Suprapubic skin (tissue), 4 donors: ENCODE measurements around the gene TMEM126A. TPM values are rescaled to one million over a fixed set of nuclear protein-coding genes. Genes with fewer than 3 reads are reported as not detected.
"Not testable (repeated sequence)": the region's sequence is repeated elsewhere in the genome, so short reads cannot be mapped to it uniquely, and the experiment has no call there.

ENCODE experiments used
- DNase-seq, 2 donors: peaks; one replicate each; pipeline ENCODE4 v3.0.0-alpha.2; 2019; ENCODE audit warnings: low spot score in 2 of 2
- H3K27ac ChIP-seq: fragments of 200-600 bp; sonication (generic); one replicate; pipeline ENCODE4 v1.5.1; 2019
- H3K27me3 ChIP-seq: fragments of 200-600 bp; sonication (generic); one replicate; pipeline ENCODE4 v1.5.1; 2019
- H3K36me3 ChIP-seq: fragments of 200-600 bp; sonication (generic); one replicate; pipeline ENCODE4 v1.5.1; 2019
- H3K4me1 ChIP-seq: fragments of 200-600 bp; sonication (generic); one replicate; pipeline ENCODE4 v1.5.1; 2019
- H3K4me3 ChIP-seq: fragments of 200-600 bp; sonication (generic); one replicate; pipeline ENCODE4 v1.5.1; 2019; ENCODE audit warnings: mild to moderate bottlenecking
- H3K9me3 ChIP-seq: fragments of 200-600 bp; sonication (generic); one replicate; pipeline ENCODE4 v1.5.1; 2019
- EP300 ChIP-seq: sonication (generic); formaldehyde crosslinking; IDR thresholded peaks from one replicate; pipeline ENCODE4 v1.6.1; 2017; ENCODE audit warnings: antibody characterized with exemption
- POLR2A ChIP-seq, 2 donors: fragments of 450-650 bp; IDR thresholded peaks; one replicate each; pipeline ENCODE4 v1.6.1; 2017; ENCODE audit warnings: antibody characterized with exemption in 2 of 2, mild to moderate bottlenecking in 2 of 2, moderate library complexity in 2 of 2
- POLR2AphosphoS5 ChIP-seq, 3 donors: sonication (generic); formaldehyde crosslinking; IDR thresholded peaks; one replicate each; pipeline ENCODE4 v1.6.1; 2017; ENCODE audit warnings: antibody characterized with exemption in 3 of 3
- WGBS: methylation state at CpG from one replicate; pipeline ENCODE4 v1.1.5; 2018; 5-methylcytosine and 5-hydroxymethylcytosine counted together
- total RNA-seq, 4 donors: library from RNA; depleted of rRNA; stranded (reverse); fragments of >200 nt; gene quantifications; one replicate each; pipeline ENCODE4 v1.1.0, GENCODE V29; 2016
- TF ChIP-seq, protein P1 (sequence below), 2 donors: fragments of 200-600 bp in 1 of 2; fragments of 450-650 bp in 1 of 2; sonication (generic) in 1 of 2; IDR thresholded peaks; one replicate each; pipeline ENCODE4 v1.5.1; 2016 to 2019; ENCODE audit warnings: antibody characterized with exemption in 2 of 2, mild to moderate bottlenecking in 1 of 2, moderate library complexity in 1 of 2

Gene TMEM126A
- total RNA-seq, 4 donors from 2014 or later: 13.9 to 19.4 (median 15.9) TPM

DNA sequence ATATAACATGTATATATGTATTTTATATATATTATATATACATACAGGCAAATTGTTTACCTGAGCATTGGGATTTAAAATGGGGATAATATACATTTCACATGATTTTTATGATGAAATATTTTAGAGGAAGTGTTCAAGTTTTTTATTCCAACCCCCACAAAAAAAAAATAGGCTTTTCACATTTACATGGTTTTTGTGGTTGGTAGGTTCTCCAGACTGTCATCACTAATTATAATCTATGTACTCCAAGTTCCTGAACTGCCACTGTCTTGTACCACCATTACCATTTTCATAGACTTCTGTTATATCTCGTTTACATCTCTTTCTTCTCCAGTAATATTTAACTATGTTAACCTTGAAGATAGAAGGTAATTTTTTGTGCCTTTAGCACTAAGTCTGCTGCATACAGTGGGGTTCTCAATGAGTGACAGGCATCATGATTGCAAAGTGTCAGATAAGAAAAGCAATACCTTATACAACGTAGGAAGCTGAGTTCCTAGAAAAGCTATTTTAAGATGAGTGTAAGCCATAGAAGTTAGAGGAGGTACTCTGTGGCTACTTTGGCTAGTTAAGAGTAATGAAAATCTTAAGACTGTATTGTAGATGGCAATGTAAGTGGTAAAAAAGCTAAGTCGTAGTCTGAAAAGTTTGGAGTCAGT, 5.2 kb downstream of the TMEM126A start:
- WGBS: 66% methylated on average over 3 of the region's 3 CpGs
- no peaks in the 10 kb centered on the region for H3K27me3 ChIP-seq
- H3K4me3 ChIP-seq: no peak overlapping the region
- no peak overlapping the region for H3K27ac ChIP-seq
- peaks cover 18% of the 10 kb centered on the region for H3K4me1 ChIP-seq
- no peaks in the 10 kb centered on the region for H3K9me3 ChIP-seq
- TF ChIP-seq POLR2A (IDR thresholded peaks at IDR 0.05) (no peak), POLR2AphosphoS5 (IDR thresholded peaks at IDR 0.05) (no peak), EP300 (no peak)
- TF ChIP-seq, protein P1, sequence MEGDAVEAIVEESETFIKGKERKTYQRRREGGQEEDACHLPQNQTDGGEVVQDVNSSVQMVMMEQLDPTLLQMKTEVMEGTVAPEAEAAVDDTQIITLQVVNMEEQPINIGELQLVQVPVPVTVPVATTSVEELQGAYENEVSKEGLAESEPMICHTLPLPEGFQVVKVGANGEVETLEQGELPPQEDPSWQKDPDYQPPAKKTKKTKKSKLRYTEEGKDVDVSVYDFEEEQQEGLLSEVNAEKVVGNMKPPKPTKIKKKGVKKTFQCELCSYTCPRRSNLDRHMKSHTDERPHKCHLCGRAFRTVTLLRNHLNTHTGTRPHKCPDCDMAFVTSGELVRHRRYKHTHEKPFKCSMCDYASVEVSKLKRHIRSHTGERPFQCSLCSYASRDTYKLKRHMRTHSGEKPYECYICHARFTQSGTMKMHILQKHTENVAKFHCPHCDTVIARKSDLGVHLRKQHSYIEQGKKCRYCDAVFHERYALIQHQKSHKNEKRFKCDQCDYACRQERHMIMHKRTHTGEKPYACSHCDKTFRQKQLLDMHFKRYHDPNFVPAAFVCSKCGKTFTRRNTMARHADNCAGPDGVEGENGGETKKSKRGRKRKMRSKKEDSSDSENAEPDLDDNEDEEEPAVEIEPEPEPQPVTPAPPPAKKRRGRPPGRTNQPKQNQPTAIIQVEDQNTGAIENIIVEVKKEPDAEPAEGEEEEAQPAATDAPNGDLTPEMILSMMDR (IDR thresholded peaks at IDR 0.05): no peak
- peaks cover 26% of the 10 kb centered on the region for H3K36me3 ChIP-seq
- DNase-seq: no peak

DNA sequence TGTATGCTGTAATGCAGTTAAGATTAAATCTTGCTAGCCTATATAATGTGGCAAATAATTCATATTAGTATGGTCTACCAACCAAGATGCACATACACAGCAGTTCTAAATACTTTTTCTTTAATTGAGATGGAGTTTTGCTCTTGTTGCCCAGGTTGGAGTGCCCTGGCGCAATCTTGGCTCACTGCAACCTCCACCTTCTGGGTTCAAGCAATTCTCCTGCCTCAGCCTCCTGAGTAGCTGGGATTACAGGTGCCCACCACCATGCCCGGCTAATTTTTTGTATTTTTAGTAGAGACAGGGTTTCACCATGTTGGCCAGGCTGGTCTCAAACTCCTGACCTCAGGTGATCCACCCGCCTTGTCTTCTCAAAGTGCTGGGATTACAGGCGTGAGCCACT, 6.6 kb downstream of the TMEM126A start:
- H3K9me3 ChIP-seq, DNase-seq, H3K27me3 ChIP-seq, H3K4me3 ChIP-seq, H3K27ac ChIP-seq: not testable (repeated sequence)
- H3K36me3 ChIP-seq: peaks cover 26% of the 10 kb centered on the region
- 96% methylated on average over 4 of the region's 4 CpGs for WGBS
- peaks cover 13% of the 10 kb centered on the region for H3K4me1 ChIP-seq

DNA sequence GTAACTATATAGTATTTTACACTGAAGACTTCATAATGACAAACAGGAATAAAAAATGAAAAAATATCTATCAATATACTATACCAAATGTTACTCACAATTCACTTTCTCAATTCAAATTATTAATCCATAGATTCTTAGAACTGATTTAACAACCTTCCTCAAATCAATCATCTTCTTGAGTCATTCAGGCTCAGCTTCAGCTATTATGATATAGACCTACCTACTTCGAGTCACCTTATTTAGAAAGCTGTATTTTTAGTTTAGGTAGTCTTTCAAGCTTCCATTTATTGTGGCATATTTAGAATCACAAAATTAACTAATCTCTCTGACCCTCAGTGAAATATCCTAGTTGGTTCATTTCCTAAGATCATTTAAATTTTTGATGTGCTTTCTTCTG, 9.0 kb downstream of the TMEM126A start:
- H3K4me1 ChIP-seq: peaks cover 30% of the 10 kb centered on the region
- H3K9me3 ChIP-seq: no peaks in the 10 kb centered on the region
- TF ChIP-seq EP300: no peak
- TF ChIP-seq, protein P1 (IDR thresholded peaks at IDR 0.05): no peak
- no peaks in the 10 kb centered on the region for H3K27me3 ChIP-seq
- no peak overlapping the region for H3K4me3 ChIP-seq
- 81% methylated on average over 1 of the region's 1 CpG for WGBS
- no peak for DNase-seq
- H3K27ac ChIP-seq: no peak overlapping the region
- peaks cover 24% of the 10 kb centered on the region for H3K36me3 ChIP-seq

DNA sequence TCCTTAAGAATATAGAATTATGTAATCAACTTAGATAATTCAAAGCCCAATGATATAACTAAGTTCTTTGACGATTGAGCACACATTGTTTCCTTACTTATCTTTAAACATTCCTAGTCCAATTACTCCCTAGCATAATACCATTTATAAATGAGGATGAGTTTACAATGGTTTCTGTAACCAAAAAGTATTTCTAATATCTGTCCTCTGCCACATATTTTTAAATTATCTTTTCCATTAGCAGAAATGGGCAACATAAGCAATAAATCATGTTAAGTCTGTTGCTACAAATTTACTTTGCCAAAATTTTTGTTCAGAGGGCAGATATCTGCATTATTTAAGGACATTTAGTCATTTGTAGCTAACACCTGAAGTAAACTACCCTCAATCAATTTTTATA, 10.4 kb downstream of the TMEM126A start:
- H3K27ac ChIP-seq: no peak overlapping the region
- TF ChIP-seq EP300 (no peak), POLR2A (IDR thresholded peaks at IDR 0.05) (no peak), POLR2AphosphoS5 (IDR thresholded peaks at IDR 0.05) (no peak)
- TF ChIP-seq, protein P1 (IDR thresholded peaks at IDR 0.05): no peak
- peaks cover 44% of the 10 kb centered on the region for H3K4me1 ChIP-seq
- peaks cover 17% of the 10 kb centered on the region for H3K36me3 ChIP-seq
- no peaks in the 10 kb centered on the region for H3K27me3 ChIP-seq
- no peaks in the 10 kb centered on the region for H3K9me3 ChIP-seq
- WGBS: 38% methylated on average over 1 of the region's 1 CpG
- no peak for DNase-seq
- no peak overlapping the region for H3K4me3 ChIP-seq

DNA sequence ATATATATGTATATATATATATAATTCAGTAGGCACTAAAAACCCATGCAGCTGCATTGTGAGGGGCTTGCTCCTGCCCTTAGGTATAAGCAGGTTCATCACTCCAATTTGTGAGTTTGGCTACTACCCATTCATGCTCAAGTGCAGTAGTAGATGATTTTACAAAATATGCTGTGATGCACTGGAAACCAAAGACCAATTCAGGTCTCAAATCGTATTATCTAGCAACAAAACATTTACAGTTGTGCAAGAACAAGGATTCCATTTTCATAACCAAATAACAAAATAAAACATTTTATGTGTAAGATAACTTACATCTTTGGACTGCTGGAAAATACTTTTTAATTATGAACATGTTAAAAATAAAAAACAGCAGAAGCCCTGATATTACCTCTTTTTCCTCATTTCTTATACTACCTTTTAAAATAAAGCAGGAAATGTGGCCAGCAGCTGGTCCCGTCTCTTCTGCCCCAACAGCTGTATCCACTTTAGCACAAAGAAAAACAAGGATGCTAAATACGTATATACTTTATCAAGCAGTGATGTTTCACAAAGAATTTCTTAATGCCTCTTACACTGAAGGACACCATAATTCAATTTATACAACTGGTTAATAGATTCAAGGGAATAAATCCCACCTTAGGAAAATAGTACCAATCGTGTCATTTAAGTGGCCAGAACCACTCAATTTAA, 14.4 kb downstream of the TMEM126A start:
- H3K4me3 ChIP-seq: peak overlapping the region; percentile 77

DNA sequence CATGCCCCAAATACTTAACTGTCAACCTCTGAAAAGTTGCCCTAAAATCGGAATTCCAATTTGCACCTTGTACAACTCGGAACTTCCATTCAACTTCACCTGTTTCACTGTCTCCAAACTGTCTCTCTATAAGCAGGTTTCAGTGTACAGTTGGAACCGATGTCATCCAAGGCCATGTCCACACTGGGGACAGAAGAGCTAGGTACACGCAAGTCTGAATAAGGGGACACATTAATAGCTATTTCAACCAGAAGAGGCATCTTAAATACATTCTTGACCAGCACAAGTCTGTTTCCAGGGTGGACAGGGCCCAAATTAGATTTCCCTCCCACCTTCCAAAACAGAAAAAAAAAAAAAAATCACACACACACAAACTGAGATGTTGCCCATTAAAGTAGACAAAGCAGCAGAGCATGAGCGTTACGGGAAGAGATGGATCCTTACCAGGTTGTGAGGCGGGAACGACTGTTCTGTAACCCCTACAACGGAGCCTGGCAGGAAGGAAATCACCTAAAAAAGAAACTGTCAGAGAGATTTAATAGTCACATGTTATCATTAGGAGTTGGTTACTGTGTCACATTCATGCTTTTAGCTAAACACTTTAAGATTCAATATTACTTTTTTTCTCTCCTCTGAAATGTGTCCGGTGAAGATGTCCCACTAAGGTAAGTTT, 15.4 kb downstream of the TMEM126A start:
- H3K9me3 ChIP-seq: no peaks in the 10 kb centered on the region
- DNase-seq: no peak
- no peak for TF ChIP-seq EP300
- no peak for TF ChIP-seq POLR2AphosphoS5 (IDR thresholded peaks at IDR 0.05)
- no peak for TF ChIP-seq POLR2A (IDR thresholded peaks at IDR 0.05)
- TF ChIP-seq, protein P1 (IDR thresholded peaks at IDR 0.05): no peak
- no peaks in the 10 kb centered on the region for H3K36me3 ChIP-seq
- peak overlapping the region; percentile 77 for H3K4me3 ChIP-seq
- H3K4me1 ChIP-seq: peaks cover 54% of the 10 kb centered on the region
- no peaks in the 10 kb centered on the region for H3K27me3 ChIP-seq
- H3K27ac ChIP-seq: peak overlapping the region; percentile 96
- WGBS: 2% methylated on average over 10 of the region's 10 CpGs

More for the DNA sequence above, 14.4 kb downstream of the TMEM126A start:
- peaks cover 3% of the 10 kb centered on the region for H3K36me3 ChIP-seq
- no peaks in the 10 kb centered on the region for H3K27me3 ChIP-seq
- WGBS: 12% methylated on average over 4 of the region's 4 CpGs
- no peak for TF ChIP-seq POLR2AphosphoS5 (IDR thresholded peaks at IDR 0.05)
- DNase-seq: no peak
- H3K27ac ChIP-seq: no peak overlapping the region
- no peaks in the 10 kb centered on the region for H3K9me3 ChIP-seq
- H3K4me1 ChIP-seq: peaks cover 54% of the 10 kb centered on the region
